ENCODE data around the gene LRRC25.

- TF ChIP-seq CTCF (IDR thresholded peaks at IDR 0.05; ENCODE audit: low read depth, low read length) = no peak
- no peak for TF ChIP-seq EZH2phosphoT487 (IDR thresholded peaks at IDR 0.05; ENCODE audit: low read depth)
Measured at GRCh38 chr19:18392926-18393325, 4.5 kb downstream of the LRRC25 start.

Measured in OCI-LY3 (cell line).